ENCODE results near the gene ASXL1. TPM values are rescaled to one million over a fixed set of nuclear protein-coding genes. Genes with fewer than 3 reads are reported as not detected.
A peak's percentile ranks its signal among the peaks of the same experiment; 100 is the strongest.

ASXL1 gene
- total RNA-seq, 4 donors from 2014 or later, result 69.1 to 116 (median 102) TPM

DNA sequence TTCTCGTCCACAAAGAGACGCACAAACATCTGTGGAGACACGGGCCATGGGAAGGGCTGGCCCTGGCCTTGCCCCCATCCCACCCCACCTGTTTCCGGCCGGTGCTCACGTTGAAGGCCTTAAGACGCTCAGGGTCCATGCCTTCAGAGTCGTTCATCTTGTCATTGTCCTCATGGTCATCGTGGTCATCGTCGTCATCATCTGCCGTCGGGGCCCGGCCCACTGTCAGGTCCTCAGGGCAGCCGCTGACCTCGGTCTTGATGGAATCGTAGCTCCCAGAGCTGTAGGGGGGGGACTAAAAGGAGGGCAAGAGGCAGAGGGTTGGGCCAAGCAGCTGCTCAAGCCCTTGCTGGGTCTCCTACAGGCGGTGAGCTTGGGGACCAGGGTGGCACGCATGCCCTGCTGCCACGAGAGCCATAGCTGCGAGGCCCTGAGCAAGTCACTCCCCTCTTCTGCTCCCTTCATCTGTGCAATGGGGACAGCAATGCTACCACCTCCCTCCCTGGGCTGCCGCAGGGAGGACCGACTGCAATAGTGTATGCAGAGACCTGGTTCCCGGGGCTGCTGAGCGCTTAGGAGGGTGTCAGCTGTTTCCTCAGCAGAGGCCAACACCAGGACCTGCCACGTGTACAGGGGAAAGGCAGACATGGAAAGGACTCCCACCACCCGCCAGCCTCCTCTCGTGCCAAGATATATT, 95.5 kb downstream of the ASXL1 start:
- TF ChIP-seq POLR2A (IDR thresholded peaks at IDR 0.05), result no peak
- TF ChIP-seq, protein P1, sequence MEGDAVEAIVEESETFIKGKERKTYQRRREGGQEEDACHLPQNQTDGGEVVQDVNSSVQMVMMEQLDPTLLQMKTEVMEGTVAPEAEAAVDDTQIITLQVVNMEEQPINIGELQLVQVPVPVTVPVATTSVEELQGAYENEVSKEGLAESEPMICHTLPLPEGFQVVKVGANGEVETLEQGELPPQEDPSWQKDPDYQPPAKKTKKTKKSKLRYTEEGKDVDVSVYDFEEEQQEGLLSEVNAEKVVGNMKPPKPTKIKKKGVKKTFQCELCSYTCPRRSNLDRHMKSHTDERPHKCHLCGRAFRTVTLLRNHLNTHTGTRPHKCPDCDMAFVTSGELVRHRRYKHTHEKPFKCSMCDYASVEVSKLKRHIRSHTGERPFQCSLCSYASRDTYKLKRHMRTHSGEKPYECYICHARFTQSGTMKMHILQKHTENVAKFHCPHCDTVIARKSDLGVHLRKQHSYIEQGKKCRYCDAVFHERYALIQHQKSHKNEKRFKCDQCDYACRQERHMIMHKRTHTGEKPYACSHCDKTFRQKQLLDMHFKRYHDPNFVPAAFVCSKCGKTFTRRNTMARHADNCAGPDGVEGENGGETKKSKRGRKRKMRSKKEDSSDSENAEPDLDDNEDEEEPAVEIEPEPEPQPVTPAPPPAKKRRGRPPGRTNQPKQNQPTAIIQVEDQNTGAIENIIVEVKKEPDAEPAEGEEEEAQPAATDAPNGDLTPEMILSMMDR (IDR thresholded peaks at IDR 0.05), result no peak
- no peak overlapping the region for H3K27ac ChIP-seq
- H3K9me3 ChIP-seq, result no peaks in the 10 kb centered on the region
- no peak for DNase-seq
- intact Hi-C loops (cut with DNase I; ENCODE audit: low total_unique reads), result no loop called here
- H3K4me3 ChIP-seq, result no peak overlapping the region
- H3K27me3 ChIP-seq, result no peaks in the 10 kb centered on the region
- no peaks in the 10 kb centered on the region for H3K36me3 ChIP-seq
- H3K4me1 ChIP-seq, result peaks cover 0 to 15% of the 10 kb centered on the region in 2 donors

DNA sequence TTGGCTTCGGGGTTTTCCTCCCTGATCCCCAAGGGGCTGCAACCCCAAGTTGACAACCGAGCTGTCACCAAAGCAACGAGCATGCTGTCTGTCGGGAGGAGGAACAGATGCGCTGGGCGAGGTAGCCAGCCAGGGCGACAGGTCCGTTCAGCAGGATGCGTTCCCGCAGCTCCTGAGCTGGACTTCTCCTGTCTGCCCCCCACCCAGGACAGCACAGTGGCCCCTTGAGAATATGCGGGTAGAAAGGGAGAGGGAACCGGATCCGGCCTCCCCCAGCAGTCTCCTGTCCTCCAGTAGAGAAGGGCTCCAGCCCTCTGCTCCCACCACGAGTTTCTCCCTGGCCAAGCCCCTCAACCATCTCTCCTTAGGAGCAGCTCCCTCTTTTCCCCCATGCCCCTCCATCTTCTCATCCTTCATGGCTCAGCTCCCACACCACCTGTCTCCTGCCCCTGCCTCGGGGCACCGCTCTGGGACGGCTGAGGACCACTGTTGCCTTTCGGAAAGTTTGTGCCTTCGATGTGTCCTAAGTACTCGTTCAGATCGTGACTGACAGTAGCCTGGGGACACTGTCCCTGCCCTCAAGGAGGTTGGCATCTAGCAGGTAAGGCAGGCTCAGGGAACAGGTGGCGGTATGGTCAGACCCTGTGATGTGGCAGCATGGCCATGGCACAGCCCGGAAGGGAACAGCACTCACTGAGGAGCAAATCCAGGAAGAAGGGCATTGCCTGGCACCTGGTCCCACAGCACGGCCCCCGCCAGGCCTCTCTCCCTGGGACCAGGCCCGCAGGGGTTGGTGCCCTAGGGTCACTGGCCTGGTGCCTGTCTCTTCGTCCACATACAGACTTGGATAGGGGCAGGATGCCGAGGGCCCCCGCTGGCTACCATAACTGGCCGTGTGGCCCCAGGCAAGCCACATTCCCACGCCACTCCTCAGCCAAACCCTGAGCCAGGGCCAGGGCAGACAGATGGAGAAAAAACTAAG, 96.3 kb downstream of the ASXL1 start:
- H3K36me3 ChIP-seq, result no peaks in the 10 kb centered on the region
- H3K9me3 ChIP-seq, result no peaks in the 10 kb centered on the region
- no peaks in the 10 kb centered on the region for H3K27me3 ChIP-seq
- no peak overlapping the region for H3K27ac ChIP-seq
- no peak for DNase-seq
- H3K4me1 ChIP-seq, result peaks cover 0 to 10% of the 10 kb centered on the region in 2 donors
- no peak overlapping the region for H3K4me3 ChIP-seq
- intact Hi-C loops (cut with DNase I; ENCODE audit: low total_unique reads), result no loop called here
- no peak for TF ChIP-seq POLR2A (IDR thresholded peaks at IDR 0.05)

DNA sequence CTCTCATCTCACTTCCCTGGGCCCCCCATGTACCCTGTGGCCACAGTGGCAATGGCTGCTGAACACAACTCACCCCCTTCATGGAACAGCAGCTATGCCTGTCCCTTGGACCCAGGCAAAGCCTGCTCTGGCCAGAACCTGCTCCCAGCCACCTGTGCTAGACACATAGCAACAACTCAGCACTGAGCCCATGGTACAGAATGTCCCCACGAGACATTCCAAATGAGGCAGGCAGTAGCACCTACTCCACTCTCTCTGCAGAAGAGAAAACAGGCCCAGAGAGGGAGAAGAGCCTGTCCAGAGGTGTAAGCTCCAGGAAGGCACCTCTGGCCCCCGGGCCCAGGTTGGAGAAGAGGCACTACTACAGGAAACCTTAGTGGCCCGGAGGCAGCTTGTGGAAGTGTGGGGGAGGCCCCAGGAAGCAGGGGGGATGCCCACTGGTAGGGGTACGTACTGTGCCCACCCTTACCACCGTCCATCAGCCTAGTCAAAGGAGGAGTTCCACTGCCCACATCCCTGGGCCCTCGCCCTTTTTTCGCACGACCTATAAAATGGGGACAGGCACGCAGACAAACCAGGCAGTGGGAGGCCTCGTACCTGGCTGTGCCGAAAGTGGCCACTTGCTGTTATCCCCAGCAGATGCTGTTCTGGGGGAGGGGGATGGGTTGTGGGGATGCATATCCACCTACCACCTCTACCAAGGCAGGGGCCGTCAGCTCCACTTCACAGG, 97.2 kb downstream of the ASXL1 start:
- no peak for DNase-seq
- H3K9me3 ChIP-seq, result no peaks in the 10 kb centered on the region
- intact Hi-C loops (cut with DNase I; ENCODE audit: low total_unique reads), result no loop called here
- no peak overlapping the region for H3K4me3 ChIP-seq
- TF ChIP-seq, protein P1 (IDR thresholded peaks at IDR 0.05), result no peak
- no peak for TF ChIP-seq POLR2A (IDR thresholded peaks at IDR 0.05)
- H3K27ac ChIP-seq, result no peak overlapping the region
- H3K36me3 ChIP-seq, result no peaks in the 10 kb centered on the region
- peaks cover 0 to 10% of the 10 kb centered on the region in 2 donors for H3K4me1 ChIP-seq
- H3K27me3 ChIP-seq, result no peaks in the 10 kb centered on the region

DNA sequence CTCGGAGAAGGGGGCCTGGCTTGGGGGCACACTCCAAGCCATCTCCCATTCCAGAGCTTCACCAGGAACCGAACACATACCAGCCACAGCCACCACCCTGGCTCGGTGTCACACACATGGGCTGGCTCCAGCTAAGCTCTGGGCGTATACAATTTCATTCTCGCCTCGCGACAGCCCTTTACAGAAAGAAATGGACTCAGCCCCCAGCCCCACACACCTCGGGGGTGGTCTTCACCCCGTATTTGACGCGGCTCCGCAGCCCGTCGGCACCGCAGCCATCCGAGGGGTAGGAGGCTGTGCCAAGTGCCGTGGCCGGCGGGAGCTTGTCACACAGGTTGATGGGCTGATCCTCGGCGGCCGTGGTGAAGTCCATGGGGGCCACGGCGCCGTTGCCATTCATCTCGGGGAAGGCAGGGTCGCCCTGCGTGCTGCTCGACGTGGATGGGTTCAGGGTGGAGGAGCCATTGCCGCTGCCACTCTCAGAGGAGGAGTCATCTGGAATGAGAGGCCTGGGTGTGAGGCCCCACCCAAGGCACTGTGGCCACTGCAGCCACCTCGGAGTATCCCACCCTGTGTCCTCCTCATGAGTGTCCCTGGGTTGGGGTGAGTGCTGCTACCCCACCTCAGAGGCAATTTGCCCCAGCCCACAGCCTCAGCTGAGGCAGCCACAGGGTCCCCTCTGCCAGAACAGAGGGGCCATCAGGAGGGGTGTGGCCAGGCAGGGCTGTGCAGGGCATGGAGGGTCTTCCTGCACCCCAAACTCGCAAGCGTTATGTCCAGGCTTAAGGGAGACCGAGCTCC, 98.0 kb downstream of the ASXL1 start:
- no peaks in the 10 kb centered on the region for H3K27me3 ChIP-seq
- peak overlapping the region in 1 of 2 donors; percentile 10 for H3K27ac ChIP-seq
- H3K4me1 ChIP-seq, result peaks cover 0 to 10% of the 10 kb centered on the region in 2 donors
- H3K9me3 ChIP-seq, result no peaks in the 10 kb centered on the region
- TF ChIP-seq, protein P1 (IDR thresholded peaks at IDR 0.05), result no peak
- no peak for TF ChIP-seq POLR2A (IDR thresholded peaks at IDR 0.05)
- DNase-seq, result no peak
- H3K4me3 ChIP-seq, result no peak overlapping the region
- H3K36me3 ChIP-seq, result no peaks in the 10 kb centered on the region
- intact Hi-C loops (cut with DNase I; ENCODE audit: low total_unique reads), result no loop called here
